Thoracic aorta (tissue), 2 donors: ENCODE data around the gene LRRC8A. TPM values are rescaled to one million over a fixed set of nuclear protein-coding genes. Genes with fewer than 3 reads are reported as not detected.
"Not testable (repeated sequence)": the region's sequence is repeated elsewhere in the genome, so short reads cannot be mapped to it uniquely, and the experiment has no call there.

Experiments
- ATAC-seq: fragments of 150-250 bp; one replicate; pipeline ENCODE4 v1.8.0; 2017; ENCODE audit warnings: low read depth; ENCODE audit not compliant: insufficient number of reproducible peaks, low FRiP score
- DNase-seq: peaks from one replicate; pipeline ENCODE4 v3.0.0-alpha.2; 2020; ENCODE audit warnings: low spot score
- H3K27ac ChIP-seq, 2 donors: fragments of 200-600 bp; sonication (generic); 1 replicate in 1 of 2; 2 replicates in 1 of 2; pipeline ENCODE4 v1.5.1; 2016; ENCODE audit warnings: mild to moderate bottlenecking in 2 of 2, moderate library complexity in 2 of 2
- H3K27me3 ChIP-seq: fragments of 200-600 bp; sonication (generic); replicated peaks from 2 replicates; pipeline ENCODE4 v1.6.0; 2016; ENCODE audit warnings: mild to moderate bottlenecking; ENCODE audit not compliant: insufficient read depth
- H3K36me3 ChIP-seq: fragments of 200-600 bp; sonication (generic); one replicate; pipeline ENCODE4 v1.5.1; 2016
- H3K4me1 ChIP-seq, 2 donors: fragments of 200-600 bp; sonication (generic); 1 replicate in 1 of 2; 2 replicates in 1 of 2; pipeline versions ENCODE4 v1.5.1 to v1.6.0; 2016; ENCODE audit warnings: low read depth in 2 of 2, mild to moderate bottlenecking in 1 of 2; ENCODE audit not compliant: control insufficient read depth in 1 of 2
- H3K4me3 ChIP-seq: fragments of 200-600 bp; sonication (generic); 2 replicates; pipeline ENCODE4 v1.5.1; 2016; ENCODE audit warnings: mild to moderate bottlenecking
- H3K9me3 ChIP-seq: fragments of 200-600 bp; sonication (generic); 2 replicates; pipeline ENCODE4 v1.5.1; 2016
- total RNA-seq, 2 donors: library from RNA; depleted of rRNA; stranded (reverse); fragments of >200 nt; gene quantifications; one replicate each; pipeline versions ENCODE4 v1.1.0 to v1.2.3, GENCODE V29; 2016
- TF ChIP-seq, protein P1 (sequence below): fragments of 200-600 bp; sonication (generic); IDR thresholded peaks from one replicate; pipeline ENCODE4 v1.5.1; 2019; ENCODE audit warnings: antibody characterized with exemption

Gene LRRC8A
- total RNA-seq, 2 donors from 2014 or later = 125 to 161 TPM

DNA sequence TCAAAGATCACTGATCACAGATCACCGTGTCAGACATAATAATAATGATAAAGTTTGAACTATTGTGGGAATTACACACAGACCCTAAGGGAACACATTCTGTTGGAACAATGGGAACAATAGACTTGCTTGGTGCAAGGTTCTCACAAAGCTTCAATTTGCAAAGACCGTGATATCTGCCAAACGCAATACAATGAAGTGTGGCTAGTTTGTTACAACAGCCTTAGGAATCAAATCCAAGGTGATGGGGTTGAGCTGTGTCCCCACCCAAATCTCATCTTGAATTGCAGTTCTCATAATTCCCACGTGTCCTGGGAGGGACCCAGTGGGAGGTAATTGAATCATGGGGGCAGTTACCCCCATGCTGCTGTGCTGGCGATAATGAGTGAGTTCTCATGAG lies 21.0 kb upstream of the LRRC8A start:
- no peak for DNase-seq
- ATAC-seq = no peak
- Histone ChIP-seq H3K27me3 (no peaks in the 10 kb centered on the region), H3K4me3 (no peak overlapping the region), H3K4me1 (peaks cover 9 to 20% of the 10 kb centered on the region in 2 donors), H3K9me3 (no peaks in the 10 kb centered on the region), H3K27ac (no peak overlapping the region), H3K36me3 (no peaks in the 10 kb centered on the region)
- TF ChIP-seq, protein P1, sequence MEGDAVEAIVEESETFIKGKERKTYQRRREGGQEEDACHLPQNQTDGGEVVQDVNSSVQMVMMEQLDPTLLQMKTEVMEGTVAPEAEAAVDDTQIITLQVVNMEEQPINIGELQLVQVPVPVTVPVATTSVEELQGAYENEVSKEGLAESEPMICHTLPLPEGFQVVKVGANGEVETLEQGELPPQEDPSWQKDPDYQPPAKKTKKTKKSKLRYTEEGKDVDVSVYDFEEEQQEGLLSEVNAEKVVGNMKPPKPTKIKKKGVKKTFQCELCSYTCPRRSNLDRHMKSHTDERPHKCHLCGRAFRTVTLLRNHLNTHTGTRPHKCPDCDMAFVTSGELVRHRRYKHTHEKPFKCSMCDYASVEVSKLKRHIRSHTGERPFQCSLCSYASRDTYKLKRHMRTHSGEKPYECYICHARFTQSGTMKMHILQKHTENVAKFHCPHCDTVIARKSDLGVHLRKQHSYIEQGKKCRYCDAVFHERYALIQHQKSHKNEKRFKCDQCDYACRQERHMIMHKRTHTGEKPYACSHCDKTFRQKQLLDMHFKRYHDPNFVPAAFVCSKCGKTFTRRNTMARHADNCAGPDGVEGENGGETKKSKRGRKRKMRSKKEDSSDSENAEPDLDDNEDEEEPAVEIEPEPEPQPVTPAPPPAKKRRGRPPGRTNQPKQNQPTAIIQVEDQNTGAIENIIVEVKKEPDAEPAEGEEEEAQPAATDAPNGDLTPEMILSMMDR = no peak

DNA sequence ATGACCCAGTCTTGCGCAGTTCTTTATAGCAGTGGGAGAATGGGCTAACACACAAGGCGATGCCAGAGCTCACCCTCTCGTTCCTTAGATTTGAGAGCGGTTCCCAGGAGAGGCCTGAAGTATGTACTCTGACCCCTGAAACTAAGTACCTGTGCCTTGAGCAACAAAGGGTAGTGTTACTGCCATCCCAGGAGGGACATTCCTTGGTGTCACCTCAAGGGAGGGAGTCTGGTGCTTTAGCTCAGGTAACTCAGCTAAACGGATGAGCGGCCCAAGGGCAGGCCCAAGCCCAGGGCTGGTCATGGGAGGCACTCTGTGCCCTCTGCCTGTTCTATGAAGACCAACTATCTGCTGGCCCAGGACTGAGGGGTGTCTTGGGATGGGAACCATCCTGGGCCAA lies 20.4 kb upstream of the LRRC8A start:
- Histone ChIP-seq H3K36me3 (no peaks in the 10 kb centered on the region), H3K9me3 (no peaks in the 10 kb centered on the region), H3K27me3 (no peaks in the 10 kb centered on the region), H3K4me1 (peaks cover 9 to 20% of the 10 kb centered on the region in 2 donors), H3K4me3 (no peak overlapping the region), H3K27ac (peak overlapping the region; percentile 18 to 31)
- TF ChIP-seq, protein P1 = no peak
- DNase-seq (no peak), ATAC-seq (no peak)

DNA sequence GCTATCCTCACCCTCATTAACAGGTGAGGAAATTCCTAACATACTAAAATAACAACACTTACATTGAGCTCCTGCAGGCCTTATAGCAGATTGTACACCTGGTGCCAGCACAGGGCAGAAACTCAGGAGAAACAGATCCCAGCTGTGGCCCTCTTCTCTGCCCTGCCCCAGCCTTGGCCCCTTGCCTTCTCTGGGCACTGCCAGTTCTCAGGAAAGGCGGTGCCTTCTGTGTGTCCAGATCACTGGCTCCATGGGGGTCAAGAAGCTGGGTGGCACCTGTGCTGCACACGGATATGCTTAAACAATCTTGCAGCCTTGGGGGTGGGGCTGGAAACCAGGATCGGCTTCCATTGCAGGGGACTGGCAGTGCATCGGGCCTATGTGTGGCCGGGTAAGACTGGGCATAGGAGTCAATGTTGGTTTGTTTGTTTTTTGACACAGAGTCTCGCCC lies 19.5 kb upstream of the LRRC8A start:
- Histone ChIP-seq H3K4me3 (no peak overlapping the region), H3K27me3 (no peaks in the 10 kb centered on the region), H3K27ac (peak overlapping the region; percentile 18 to 31), H3K36me3 (no peaks in the 10 kb centered on the region), H3K9me3 (no peaks in the 10 kb centered on the region), H3K4me1 (peaks cover 9 to 20% of the 10 kb centered on the region in 2 donors)
- DNase-seq = no peak
- TF ChIP-seq, protein P1 = no peak
- ATAC-seq = no peak

DNA sequence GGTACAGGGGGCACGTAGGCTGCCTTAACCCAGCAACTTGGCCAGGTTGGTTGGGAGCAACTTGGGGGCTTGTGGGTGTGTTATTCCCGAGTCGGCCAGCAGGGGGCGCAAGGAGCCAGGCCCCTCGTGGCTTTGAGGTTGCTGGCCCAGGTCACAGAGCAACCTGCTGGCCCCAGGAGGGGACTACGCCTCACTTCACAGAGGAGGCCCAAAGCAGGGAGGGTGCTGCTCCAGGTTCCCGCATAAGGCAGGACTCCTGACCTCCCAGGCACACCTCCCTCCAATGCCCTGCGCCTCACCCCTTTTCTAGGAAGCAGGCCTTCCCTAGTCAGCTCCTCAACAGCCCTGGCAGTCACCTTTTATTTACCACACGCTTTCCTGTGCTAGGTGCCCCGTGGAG lies 18.3 kb upstream of the LRRC8A start:
- Histone ChIP-seq H3K4me1 (peaks cover 9 to 20% of the 10 kb centered on the region in 2 donors), H3K36me3 (no peaks in the 10 kb centered on the region), H3K27me3 (no peaks in the 10 kb centered on the region), H3K9me3 (no peaks in the 10 kb centered on the region), H3K27ac (no peak overlapping the region), H3K4me3 (no peak overlapping the region)
- peak; percentile 42 for ATAC-seq
- DNase-seq = no peak
- TF ChIP-seq, protein P1 = peak; percentile 99

DNA sequence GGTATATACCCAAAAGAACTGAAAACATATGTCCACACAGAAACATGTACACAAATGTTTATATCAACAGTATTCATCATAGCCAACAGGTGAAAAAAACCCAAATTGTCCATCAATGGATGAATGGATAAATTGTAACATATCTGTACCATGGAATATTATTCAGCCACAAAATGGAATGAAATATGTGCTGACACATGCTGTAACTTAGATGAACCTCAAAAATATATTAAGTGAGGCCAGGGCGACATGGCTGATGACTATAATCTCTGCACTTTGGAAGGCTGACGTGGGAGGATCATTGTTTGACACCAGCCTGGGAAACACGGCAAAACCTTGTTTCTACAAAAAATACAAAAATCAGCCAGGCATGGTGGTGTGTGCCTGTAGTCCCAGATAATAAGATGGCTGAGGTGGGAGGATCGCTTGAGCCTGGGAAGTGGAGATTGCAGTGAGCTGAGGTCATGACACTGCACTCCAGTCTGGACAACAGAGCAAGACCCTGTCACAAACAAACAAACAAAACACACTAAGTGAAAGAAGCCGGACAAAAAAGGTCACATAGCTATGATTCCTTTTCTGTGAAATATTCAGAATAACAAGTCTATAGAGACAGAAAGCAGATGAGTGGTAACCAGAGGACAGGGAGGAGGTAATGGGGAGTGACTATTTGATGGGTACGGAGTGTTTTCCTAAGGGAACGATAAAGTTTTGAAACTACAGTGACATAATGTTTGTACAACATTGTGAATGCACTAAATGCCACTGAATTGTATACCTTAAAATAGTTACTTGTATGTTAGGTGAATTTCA lies 11.6 kb upstream of the LRRC8A start:
- Histone ChIP-seq H3K9me3 (no peaks in the 10 kb centered on the region), H3K4me3 (no peak overlapping the region), H3K4me1 (peaks cover 0 to 8% of the 10 kb centered on the region in 2 donors), H3K27me3 (no peaks in the 10 kb centered on the region), H3K36me3 (no peaks in the 10 kb centered on the region), H3K27ac (no peak overlapping the region)
- DNase-seq = no peak
- ATAC-seq = no peak
- TF ChIP-seq, protein P1 = no peak

DNA sequence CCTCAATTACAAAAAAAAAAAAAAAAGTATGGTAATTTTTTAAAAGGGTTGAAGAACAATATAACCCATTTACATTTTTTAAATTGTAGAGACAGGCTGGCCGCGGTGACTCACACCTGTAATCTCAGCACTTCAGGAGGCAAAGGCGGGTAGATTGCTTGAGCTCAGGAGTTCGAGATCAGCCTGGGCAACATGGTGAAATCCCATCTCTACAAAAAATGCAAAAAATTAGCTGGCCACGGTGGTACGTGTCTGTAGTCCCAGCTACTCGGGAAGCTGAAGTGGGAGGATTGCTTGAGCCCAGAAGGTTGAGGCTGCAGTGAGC lies 11.0 kb upstream of the LRRC8A start:
- not testable (repeated sequence) for H3K4me3 ChIP-seq, H3K27ac ChIP-seq, DNase-seq, H3K27me3 ChIP-seq, H3K9me3 ChIP-seq, H3K36me3 ChIP-seq, ATAC-seq
- peaks cover 4 to 14% of the 10 kb centered on the region in 2 donors for H3K4me1 ChIP-seq
